ENCODE data around the gene DUSP9. TPM values are rescaled to one million over a fixed set of nuclear protein-coding genes. Genes with fewer than 3 reads are reported as not detected.
"Not testable (repeated sequence)": the region's sequence is repeated elsewhere in the genome, so short reads cannot be mapped to it uniquely, and the experiment has no call there.

DUSP9 gene
- total RNA-seq, 1 experiment from 2014 or later, result 14.2 TPM

DNA sequence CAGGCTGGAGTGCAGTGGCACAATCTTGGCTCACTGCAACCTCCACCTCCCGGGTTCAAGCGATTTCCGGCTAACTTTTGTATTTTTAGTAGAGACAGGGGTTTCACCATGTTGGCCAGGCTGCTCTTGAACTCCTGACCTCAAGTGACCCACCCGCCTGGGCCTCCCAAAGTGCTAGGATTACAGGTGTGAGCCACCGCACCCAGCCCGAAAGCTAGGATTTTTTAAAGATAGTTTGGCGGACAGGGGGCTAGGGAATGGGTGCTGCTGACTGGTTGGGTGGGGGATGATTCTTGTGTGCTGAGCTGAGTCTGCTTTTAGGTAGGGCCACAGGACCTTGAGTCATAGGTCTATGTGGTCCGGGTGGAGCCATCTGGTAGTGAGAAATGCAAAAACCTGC lies 36.5 kb downstream of the DUSP9 start:
- H3K4me1 ChIP-seq (ENCODE audit: control insufficient read depth in 1 of 2, insufficient read depth in 2 of 2, low read length in 2 of 2), result peaks cover 0 to 14% of the 10 kb centered on the region in 2 experiments; a peak in 2 of 4 replicates
- H3K27me3 ChIP-seq (ENCODE audit: insufficient read depth, low read length); H2AFZ ChIP-seq (ENCODE audit: low read depth, low read length, poor library complexity, severe bottlenecking); intact Hi-C loops (cut with micrococcal nuclease); H3K9ac ChIP-seq (ENCODE audit: low read length); DNase-seq (ENCODE audit: low read depth, low spot score); H3K4me3 ChIP-seq (replicated peaks in 1 of 2; ENCODE audit: low read depth in 1 of 2, low read length in 2 of 2); H3K27ac ChIP-seq (ENCODE audit: low read depth, low read length); H3K9me2 ChIP-seq (ENCODE audit: insufficient read depth); BruUV-seq (replicated peaks); RAD21 ChIA-PET (ENCODE audit: low non-redundant PET in 1 of 2, low total read pairs in 2 of 2, uncharacterized antibody in 2 of 2, unreplicated experiment in 2 of 2); H3K36me3 ChIP-seq (ENCODE audit: control insufficient read depth in 1 of 2, insufficient read depth in 2 of 2, low read length in 2 of 2); CTCF ChIA-PET; H3K9me3 ChIP-seq (ENCODE audit: control insufficient read depth in 1 of 2, insufficient read depth in 1 of 2, low read depth in 1 of 2, low read length in 2 of 2); H3K4me2 ChIP-seq (ENCODE audit: low read length); H4K20me1 ChIP-seq (ENCODE audit: insufficient read depth); H3K79me2 ChIP-seq (ENCODE audit: insufficient read depth, low read length); POLR2A ChIA-PET; ATAC-seq: not testable (repeated sequence)

DNA sequence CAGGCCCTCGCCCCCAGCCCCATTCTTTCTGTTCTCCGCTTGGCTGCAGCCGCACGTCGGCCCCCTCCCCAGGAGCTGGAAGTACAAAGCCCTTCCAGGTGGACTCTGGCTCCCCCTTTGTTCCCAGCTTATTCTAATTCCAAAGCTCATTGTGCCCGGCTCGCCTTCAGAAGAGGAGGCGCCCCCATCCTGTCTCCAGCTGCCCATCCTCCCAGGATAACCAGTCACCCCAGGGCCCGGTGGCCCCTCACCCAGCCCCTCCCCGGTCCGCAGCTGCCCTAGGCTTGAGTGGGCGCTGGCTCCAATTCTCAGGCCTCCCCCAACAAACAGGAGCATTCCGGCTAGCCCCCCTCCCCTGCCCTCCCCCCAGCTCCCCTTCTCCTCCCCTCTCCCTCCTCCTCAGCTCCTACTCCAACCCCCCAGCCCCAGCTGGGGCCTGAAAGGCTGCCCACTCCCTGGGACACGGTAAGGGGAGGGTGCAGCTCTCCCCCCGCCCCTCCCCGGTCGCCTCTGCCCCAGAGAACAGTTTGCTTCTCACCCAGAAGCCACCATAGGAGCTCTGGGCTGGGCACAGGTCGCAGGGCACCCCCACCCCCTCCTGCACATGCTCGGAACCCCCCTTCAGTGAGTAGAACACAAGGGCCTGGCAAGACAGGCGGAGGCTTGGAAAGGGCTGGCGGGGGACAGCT lies 37.6 kb downstream of the DUSP9 start:
- DNase-seq (ENCODE audit: low read depth, low spot score) (no peak), ATAC-seq (no peak)
- no peak overlapping the region for H3K4me3 ChIP-seq (replicated peaks in 1 of 2; ENCODE audit: low read depth in 1 of 2, low read length in 2 of 2)
- no TSS peak for BruUV-seq (replicated peaks)
- H3K4me1 ChIP-seq (ENCODE audit: control insufficient read depth in 1 of 2, insufficient read depth in 2 of 2, low read length in 2 of 2), result peaks cover 0 to 15% of the 10 kb centered on the region in 2 experiments; a peak in 2 of 4 replicates
- no peak overlapping the region for H3K4me2 ChIP-seq (ENCODE audit: low read length)
- ChIA-PET POLR2A (no interaction called here), RAD21 (ENCODE audit: low non-redundant PET in 1 of 2, low total read pairs in 2 of 2, uncharacterized antibody in 2 of 2, unreplicated experiment in 2 of 2) (no interaction called here), CTCF (no interaction called here)
- peaks cover 3% of the 10 kb centered on the region; the same call in 1 of the 2 replicates for H3K79me2 ChIP-seq (ENCODE audit: insufficient read depth, low read length)
- H3K27ac ChIP-seq (ENCODE audit: low read depth, low read length), result no peak overlapping the region
- no peaks in the 10 kb centered on the region for H3K36me3 ChIP-seq (ENCODE audit: control insufficient read depth in 1 of 2, insufficient read depth in 2 of 2, low read length in 2 of 2)
- TF ChIP-seq, protein P1, sequence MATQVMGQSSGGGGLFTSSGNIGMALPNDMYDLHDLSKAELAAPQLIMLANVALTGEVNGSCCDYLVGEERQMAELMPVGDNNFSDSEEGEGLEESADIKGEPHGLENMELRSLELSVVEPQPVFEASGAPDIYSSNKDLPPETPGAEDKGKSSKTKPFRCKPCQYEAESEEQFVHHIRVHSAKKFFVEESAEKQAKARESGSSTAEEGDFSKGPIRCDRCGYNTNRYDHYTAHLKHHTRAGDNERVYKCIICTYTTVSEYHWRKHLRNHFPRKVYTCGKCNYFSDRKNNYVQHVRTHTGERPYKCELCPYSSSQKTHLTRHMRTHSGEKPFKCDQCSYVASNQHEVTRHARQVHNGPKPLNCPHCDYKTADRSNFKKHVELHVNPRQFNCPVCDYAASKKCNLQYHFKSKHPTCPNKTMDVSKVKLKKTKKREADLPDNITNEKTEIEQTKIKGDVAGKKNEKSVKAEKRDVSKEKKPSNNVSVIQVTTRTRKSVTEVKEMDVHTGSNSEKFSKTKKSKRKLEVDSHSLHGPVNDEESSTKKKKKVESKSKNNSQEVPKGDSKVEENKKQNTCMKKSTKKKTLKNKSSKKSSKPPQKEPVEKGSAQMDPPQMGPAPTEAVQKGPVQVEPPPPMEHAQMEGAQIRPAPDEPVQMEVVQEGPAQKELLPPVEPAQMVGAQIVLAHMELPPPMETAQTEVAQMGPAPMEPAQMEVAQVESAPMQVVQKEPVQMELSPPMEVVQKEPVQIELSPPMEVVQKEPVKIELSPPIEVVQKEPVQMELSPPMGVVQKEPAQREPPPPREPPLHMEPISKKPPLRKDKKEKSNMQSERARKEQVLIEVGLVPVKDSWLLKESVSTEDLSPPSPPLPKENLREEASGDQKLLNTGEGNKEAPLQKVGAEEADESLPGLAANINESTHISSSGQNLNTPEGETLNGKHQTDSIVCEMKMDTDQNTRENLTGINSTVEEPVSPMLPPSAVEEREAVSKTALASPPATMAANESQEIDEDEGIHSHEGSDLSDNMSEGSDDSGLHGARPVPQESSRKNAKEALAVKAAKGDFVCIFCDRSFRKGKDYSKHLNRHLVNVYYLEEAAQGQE (IDR thresholded peaks at IDR 0.05; ENCODE audit: low read depth), result no peak
- TF ChIP-seq, protein P2, sequence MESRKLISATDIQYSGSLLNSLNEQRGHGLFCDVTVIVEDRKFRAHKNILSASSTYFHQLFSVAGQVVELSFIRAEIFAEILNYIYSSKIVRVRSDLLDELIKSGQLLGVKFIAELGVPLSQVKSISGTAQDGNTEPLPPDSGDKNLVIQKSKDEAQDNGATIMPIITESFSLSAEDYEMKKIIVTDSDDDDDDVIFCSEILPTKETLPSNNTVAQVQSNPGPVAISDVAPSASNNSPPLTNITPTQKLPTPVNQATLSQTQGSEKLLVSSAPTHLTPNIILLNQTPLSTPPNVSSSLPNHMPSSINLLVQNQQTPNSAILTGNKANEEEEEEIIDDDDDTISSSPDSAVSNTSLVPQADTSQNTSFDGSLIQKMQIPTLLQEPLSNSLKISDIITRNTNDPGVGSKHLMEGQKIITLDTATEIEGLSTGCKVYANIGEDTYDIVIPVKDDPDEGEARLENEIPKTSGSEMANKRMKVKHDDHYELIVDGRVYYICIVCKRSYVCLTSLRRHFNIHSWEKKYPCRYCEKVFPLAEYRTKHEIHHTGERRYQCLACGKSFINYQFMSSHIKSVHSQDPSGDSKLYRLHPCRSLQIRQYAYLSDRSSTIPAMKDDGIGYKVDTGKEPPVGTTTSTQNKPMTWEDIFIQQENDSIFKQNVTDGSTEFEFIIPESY (IDR thresholded peaks at IDR 0.05; ENCODE audit: extremely low read depth, insufficient replicate concordance, low read length), result no peak
- TF ChIP-seq CBX3 (IDR thresholded peaks at IDR 0.05; ENCODE audit: low read depth), result no peak
- TF ChIP-seq SRF (IDR thresholded peaks at IDR 0.05; ENCODE audit: low read depth), result no peak
- no peak for TF ChIP-seq EZH2phosphoT487 (IDR thresholded peaks at IDR 0.05; ENCODE audit: borderline replicate concordance)
- no peak for TF ChIP-seq ZFX (IDR thresholded peaks at IDR 0.05)
- TF ChIP-seq ZNF274 (IDR thresholded peaks at IDR 0.05; ENCODE audit: low read depth, low read length), result no peak
- TF ChIP-seq FOSL1 (IDR thresholded peaks at IDR 0.05; ENCODE audit: low read depth), result no peak
- TF ChIP-seq, protein P3, sequence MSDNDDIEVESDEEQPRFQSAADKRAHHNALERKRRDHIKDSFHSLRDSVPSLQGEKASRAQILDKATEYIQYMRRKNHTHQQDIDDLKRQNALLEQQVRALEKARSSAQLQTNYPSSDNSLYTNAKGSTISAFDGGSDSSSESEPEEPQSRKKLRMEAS (IDR thresholded peaks at IDR 0.05), result no peak
- no peaks in the 10 kb centered on the region for H3K27me3 ChIP-seq (ENCODE audit: insufficient read depth, low read length)
- no peaks in the 10 kb centered on the region for H4K20me1 ChIP-seq (ENCODE audit: insufficient read depth)
- H3K9me3 ChIP-seq (ENCODE audit: control insufficient read depth in 1 of 2, insufficient read depth in 1 of 2, low read depth in 1 of 2, low read length in 2 of 2), result no peaks in the 10 kb centered on the region
- intact Hi-C loops (cut with micrococcal nuclease), result no loop called here
- H3K9me2 ChIP-seq (ENCODE audit: insufficient read depth), result no peaks in the 10 kb centered on the region
- H3K9ac ChIP-seq (ENCODE audit: low read length), result no peak overlapping the region
- no peak overlapping the region for H2AFZ ChIP-seq (ENCODE audit: low read depth, low read length, poor library complexity, severe bottlenecking)

All from HCT116 (cell line).